HepG2 (cell line): ENCODE measurements around the gene SLC4A5. TPM values are rescaled to one million over a fixed set of nuclear protein-coding genes. Genes with fewer than 3 reads are reported as not detected.

Experiments
- ADNP ChIP-seq: sonication (generic); formaldehyde crosslinking; IDR thresholded peaks from 2 replicates; pipeline ENCODE4 v1.4.0; 2020; ENCODE audit warnings: missing genetic modification reagents
- AGO1 ChIP-seq: fragments of 200-400 bp; formaldehyde crosslinking; IDR thresholded peaks from 2 replicates; pipeline ENCODE4 v1.6.1; 2017; ENCODE audit warnings: mild to moderate bottlenecking, low read depth, low read length, moderate library complexity; ENCODE audit not compliant: poor library complexity, severe bottlenecking
- ELF1 ChIP-seq: sonication (generic); formaldehyde crosslinking; IDR thresholded peaks from 2 replicates; pipeline ENCODE4 v1.4.0; 2020; ENCODE audit warnings: missing genetic modification reagents
- GMEB1 ChIP-seq: sonication (generic); formaldehyde crosslinking; IDR thresholded peaks from 2 replicates; pipeline ENCODE4 v1.5.1; 2020; ENCODE audit warnings: missing genetic modification reagents, mild to moderate bottlenecking, borderline replicate concordance
- HNRNPL ChIP-seq: fragments of 200-400 bp; formaldehyde crosslinking; IDR thresholded peaks from 2 replicates; pipeline ENCODE4 v1.6.1; 2017; ENCODE audit warnings: mild to moderate bottlenecking, low read depth, low read length
- HNRNPUL1 ChIP-seq: fragments of 200-400 bp; formaldehyde crosslinking; IDR thresholded peaks from 2 replicates; pipeline ENCODE4 v1.6.1; 2017; ENCODE audit warnings: low read depth, mild to moderate bottlenecking, low read length, moderate library complexity
- JUNB ChIP-seq: sonication (generic); formaldehyde crosslinking; IDR thresholded peaks from 2 replicates; pipeline ENCODE4 v1.8.0; 2022; ENCODE audit warnings: missing genetic modification reagents, mild to moderate bottlenecking, borderline replicate concordance
- SKI ChIP-seq: fragments of 450-650 bp; IDR thresholded peaks from one replicate; pipeline ENCODE4 v1.6.1; 2018; ENCODE audit warnings: mild to moderate bottlenecking; ENCODE audit not compliant: partially characterized antibody
- SNAPC4 ChIP-seq: sonication (generic); formaldehyde crosslinking; IDR thresholded peaks from 2 replicates; pipeline ENCODE4 v1.4.0; 2020; ENCODE audit warnings: mild to moderate bottlenecking, missing genetic modification reagents
- STAG1 ChIP-seq: sonication (generic); formaldehyde crosslinking; IDR thresholded peaks from 2 replicates; pipeline ENCODE4 v1.4.0; 2020; ENCODE audit warnings: missing genetic modification reagents
- TAF1 ChIP-seq: sonication (generic); formaldehyde crosslinking; IDR thresholded peaks from 2 replicates; pipeline ENCODE4 v1.4.0; 2020; ENCODE audit warnings: missing genetic modification reagents
- TRIM24 ChIP-seq: sonication (generic); formaldehyde crosslinking; IDR thresholded peaks from 2 replicates; pipeline ENCODE4 v1.8.0; 2022; ENCODE audit warnings: mild to moderate bottlenecking, missing genetic modification reagents
- ZBTB46 ChIP-seq: sonication (generic); formaldehyde crosslinking; IDR thresholded peaks from 2 replicates; pipeline ENCODE4 v1.4.0; 2020; ENCODE audit warnings: mild to moderate bottlenecking, missing genetic modification reagents, borderline replicate concordance
- ZNF136 ChIP-seq: sonication (generic); formaldehyde crosslinking; IDR thresholded peaks from 2 replicates; pipeline ENCODE4 v1.8.1; 2022; ENCODE audit warnings: low read depth, mild to moderate bottlenecking, moderate library complexity, missing genetic modification reagents
- ZNF207 ChIP-seq: fragments of 450-650 bp; IDR thresholded peaks from 2 replicates; pipeline ENCODE4 v1.6.1; 2016; ENCODE audit warnings: antibody characterized with exemption, borderline replicate concordance
- ZNF335 ChIP-seq: sonication (generic); formaldehyde crosslinking; IDR thresholded peaks from 2 replicates; pipeline ENCODE4 v1.4.0; 2020; ENCODE audit warnings: missing genetic modification reagents
- ZNF33B ChIP-seq: sonication (generic); formaldehyde crosslinking; IDR thresholded peaks from 2 replicates; pipeline ENCODE4 v1.5.1; 2020; ENCODE audit warnings: mild to moderate bottlenecking, missing genetic modification reagents
- ZNF552 ChIP-seq: sonication (generic); formaldehyde crosslinking; IDR thresholded peaks from 2 replicates; pipeline ENCODE4 v1.9.0; 2022; ENCODE audit warnings: missing genetic modification reagents, mild to moderate bottlenecking, borderline replicate concordance
- ZNF557 ChIP-seq: sonication (generic); formaldehyde crosslinking; IDR thresholded peaks from 2 replicates; pipeline ENCODE4 v1.4.0; 2020; ENCODE audit warnings: missing genetic modification reagents
- polyA plus RNA-seq, 8 experiments: library from polyadenylated mRNA; depleted of rRNA in 3 of 8; stranded (reverse) in 7 of 8; unstranded in 1 of 8; fragments of >200 nt; fragmentation: Illumina TruSeq in 4 of 8; extraction: Trizol in 4 of 8; gene quantifications; 2 replicates each; pipeline versions ENCODE4 v1.2.1 to v1.2.3, GENCODE V29; 2011 to 2016; ENCODE audit warnings: low read depth in 4 of 8, missing spikeins in 1 of 8, mixed read lengths in 1 of 8; ENCODE audit not compliant: insufficient read depth in 1 of 8
- total RNA-seq, 5 experiments: library from RNA; depleted of rRNA; stranded (reverse); fragments of >200 nt; fragmentation: Illumina TruSeq; extraction: Trizol; gene quantifications; 2 replicates each; pipeline ENCODE4 v1.2.3, GENCODE V29; 2016; ENCODE audit warnings: low read depth in 1 of 5

The SLC4A5 gene
- total and polyA plus RNA-seq, 2 of the 13 experiments (the other 11 are each of a cell fraction or from before 2014, with no cell fraction given): 0.50 TPM; not detected in 1

DNA sequence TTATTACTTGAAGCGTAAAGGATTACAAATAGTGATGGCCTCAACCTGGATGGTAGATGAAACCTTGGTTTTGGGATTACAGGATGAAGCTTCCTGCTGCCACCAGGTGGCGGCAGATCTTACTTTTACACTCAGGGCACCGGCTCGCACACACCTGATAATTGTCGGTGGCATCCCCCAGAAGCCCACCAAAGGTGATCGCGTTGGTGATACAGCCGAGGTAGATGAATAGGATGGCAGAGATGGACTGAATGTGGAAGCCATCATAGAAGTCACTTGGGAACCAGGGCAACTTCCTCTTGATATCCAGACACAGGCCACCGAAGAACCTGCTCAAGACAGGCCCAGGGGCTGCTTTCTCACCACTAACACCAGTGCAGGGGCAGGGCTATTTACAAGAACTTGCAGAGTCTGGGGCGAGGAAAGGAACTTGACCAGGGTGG lies 93.0 kb downstream of the SLC4A5 start (continued):
- TF ChIP-seq ZBTB46 (CRISPR knock-in tag) (no peak), SNAPC4 (CRISPR knock-in tag) (no peak), AGO1 (no peak), ADNP (no peak), JUNB (CRISPR knock-in tag) (no peak), ZNF207 (no peak), TRIM24 (CRISPR knock-in tag) (no peak), ZNF335 (CRISPR knock-in tag) (no peak), ZNF552 (no peak), HNRNPUL1 (no peak), GMEB1 (CRISPR knock-in tag) (no peak), ZNF136 (CRISPR knock-in tag) (no peak), SKI (no peak), ZNF557 (no peak), HNRNPL (no peak), ZNF33B (CRISPR knock-in tag) (no peak), TAF1 (CRISPR knock-in tag) (no peak), STAG1 (CRISPR knock-in tag) (peak; percentile 82), ELF1 (CRISPR knock-in tag) (no peak)
